ENCODE data around the gene DGKA. TPM values are rescaled to one million over a fixed set of nuclear protein-coding genes. Genes with fewer than 3 reads are reported as not detected.

The DGKA gene
- total RNA-seq, 1 donor from 2014 or later: 70.1 TPM

- Mint-ChIP-seq H3K27ac (ENCODE audit: unreplicated experiment) (no peak overlapping the region), H3K4me1 (ENCODE audit: unreplicated experiment) (peaks cover 10% of the 10 kb centered on the region)
Measured at GRCh38 chr12:55942055-55942454, 11.1 kb downstream of the DGKA start.

GRCh38 chr12:55942577-55943136, 11.7 kb downstream of the DGKA start:
- Mint-ChIP-seq H3K9me3 (ENCODE audit: unreplicated experiment) (no peaks in the 10 kb centered on the region), H3K4me3 (ENCODE audit: unreplicated experiment) (no peak overlapping the region), H3K4me1 (ENCODE audit: unreplicated experiment) (peaks cover 9% of the 10 kb centered on the region), H3K27me3 (ENCODE audit: unreplicated experiment) (peaks cover 9% of the 10 kb centered on the region), H3K27ac (ENCODE audit: unreplicated experiment) (no peak overlapping the region), H3K36me3 (ENCODE audit: low read depth, unreplicated experiment) (peaks cover 44% of the 10 kb centered on the region)
- TF ChIP-seq CTCF (IDR thresholded peaks at IDR 0.05; ENCODE audit: unreplicated experiment): no peak
- no peak for DNase-seq (ENCODE audit: low spot score)

More at GRCh38 chr12:55942055-55942454, 11.1 kb downstream of the DGKA start:
- no peak for TF ChIP-seq CTCF (IDR thresholded peaks at IDR 0.05; ENCODE audit: unreplicated experiment)
- H3K4me3 Mint-ChIP-seq (ENCODE audit: unreplicated experiment): peak overlapping the region; percentile 34
- H3K27me3 Mint-ChIP-seq (ENCODE audit: unreplicated experiment): peaks cover 9% of the 10 kb centered on the region
- DNase-seq (ENCODE audit: low spot score): no peak
- no peaks in the 10 kb centered on the region for H3K9me3 Mint-ChIP-seq (ENCODE audit: unreplicated experiment)
- H3K36me3 Mint-ChIP-seq (ENCODE audit: low read depth, unreplicated experiment): peaks cover 44% of the 10 kb centered on the region

DNA sequence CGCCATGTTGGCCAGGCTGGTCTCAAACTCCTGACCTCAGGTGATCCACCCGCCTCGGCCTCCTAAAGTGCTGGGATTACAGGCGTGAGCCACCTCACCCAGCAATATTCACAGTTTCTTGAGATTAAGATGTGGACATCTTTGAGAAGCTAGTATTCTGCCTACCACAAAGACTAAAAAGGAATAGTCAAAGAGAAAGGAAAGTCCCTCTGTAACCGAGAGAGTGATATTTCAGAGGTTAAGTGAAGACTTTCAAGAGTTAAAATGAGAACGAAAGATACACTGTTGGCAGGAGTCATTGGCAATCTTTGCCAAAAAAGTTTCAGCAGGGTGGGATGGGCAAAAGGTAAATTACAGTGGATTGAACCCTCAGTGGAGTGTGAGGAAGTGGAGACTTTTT, 15.6 kb downstream of the DGKA start:
- no peaks in the 10 kb centered on the region for H3K4me1 Mint-ChIP-seq (ENCODE audit: unreplicated experiment)
- H3K27ac Mint-ChIP-seq (ENCODE audit: unreplicated experiment): no peak overlapping the region
- no peak for DNase-seq (ENCODE audit: low spot score)
- no peaks in the 10 kb centered on the region for H3K9me3 Mint-ChIP-seq (ENCODE audit: unreplicated experiment)
- TF ChIP-seq CTCF (IDR thresholded peaks at IDR 0.05; ENCODE audit: unreplicated experiment): no peak
- H3K27me3 Mint-ChIP-seq (ENCODE audit: unreplicated experiment): peaks cover 5% of the 10 kb centered on the region
- peaks cover 35% of the 10 kb centered on the region for H3K36me3 Mint-ChIP-seq (ENCODE audit: low read depth, unreplicated experiment)
- no peak overlapping the region for H3K4me3 Mint-ChIP-seq (ENCODE audit: unreplicated experiment)

DNA sequence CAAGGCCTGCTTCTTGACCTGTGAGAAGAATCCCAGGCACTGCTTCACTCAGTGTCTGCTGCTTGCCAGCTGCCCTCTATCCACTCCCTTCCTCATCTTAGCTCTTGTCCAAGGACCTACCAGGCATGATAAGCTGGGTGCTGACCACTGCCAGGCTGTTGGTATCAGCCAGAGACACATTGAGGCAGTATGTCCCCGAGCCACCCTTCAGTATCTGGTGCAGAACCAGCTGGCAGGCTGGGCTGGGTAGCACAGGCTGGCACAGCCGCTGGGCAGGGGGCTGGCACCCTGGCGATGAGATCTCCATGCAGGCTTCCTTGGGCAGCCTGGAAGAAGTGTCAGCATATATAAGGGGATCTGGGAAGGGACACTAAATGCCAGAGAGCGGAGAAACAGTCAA, 24.4 kb downstream of the DGKA start:
- no peak for DNase-seq (ENCODE audit: low spot score)
- Mint-ChIP-seq H3K9me3 (ENCODE audit: unreplicated experiment) (no peaks in the 10 kb centered on the region), H3K36me3 (ENCODE audit: low read depth, unreplicated experiment) (peaks cover 30% of the 10 kb centered on the region), H3K4me3 (ENCODE audit: unreplicated experiment) (no peak overlapping the region), H3K4me1 (ENCODE audit: unreplicated experiment) (peaks cover 2% of the 10 kb centered on the region), H3K27ac (ENCODE audit: unreplicated experiment) (no peak overlapping the region), H3K27me3 (ENCODE audit: unreplicated experiment) (peaks cover 6% of the 10 kb centered on the region)
- no peak for TF ChIP-seq CTCF (IDR thresholded peaks at IDR 0.05; ENCODE audit: unreplicated experiment)

DNA sequence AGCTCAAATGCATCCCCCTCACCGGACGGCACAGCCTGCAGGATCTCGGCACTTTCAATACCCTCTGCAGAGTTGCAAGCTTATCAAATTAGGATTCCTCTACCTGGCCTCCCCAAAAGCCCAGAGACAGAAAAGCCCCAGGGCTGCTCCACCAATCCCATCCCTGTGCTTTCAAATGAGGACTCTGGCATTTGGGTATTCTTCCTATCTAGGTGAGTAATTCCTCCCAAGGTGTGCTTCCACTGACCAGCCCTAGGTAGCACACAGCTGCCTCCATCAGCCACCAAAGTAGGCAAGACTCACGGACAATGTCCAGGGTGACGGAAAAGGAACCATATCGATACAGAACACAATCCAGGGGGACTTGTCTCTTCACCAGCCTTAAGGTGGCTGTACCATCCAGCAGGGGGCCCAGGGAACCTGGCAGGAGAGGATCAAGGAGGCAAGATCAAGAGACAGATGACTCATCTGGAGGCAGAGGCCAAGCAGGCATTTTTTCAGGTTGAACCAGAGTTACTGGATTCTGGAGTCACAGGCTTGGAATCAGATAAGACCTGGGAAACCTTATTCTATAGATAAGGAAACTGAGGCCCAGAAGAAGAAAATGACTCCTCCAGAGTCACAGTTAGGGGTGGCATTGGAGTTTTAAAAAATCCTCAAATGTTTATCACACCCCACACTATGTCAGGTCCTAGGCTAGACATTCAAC, 25.0 kb downstream of the DGKA start:
- peaks cover 6% of the 10 kb centered on the region for H3K27me3 Mint-ChIP-seq (ENCODE audit: unreplicated experiment)
- H3K9me3 Mint-ChIP-seq (ENCODE audit: unreplicated experiment): no peaks in the 10 kb centered on the region
- H3K27ac Mint-ChIP-seq (ENCODE audit: unreplicated experiment): no peak overlapping the region
- DNase-seq (ENCODE audit: low spot score): peak; percentile 33
- H3K4me1 Mint-ChIP-seq (ENCODE audit: unreplicated experiment): peaks cover 2% of the 10 kb centered on the region
- peaks cover 30% of the 10 kb centered on the region for H3K36me3 Mint-ChIP-seq (ENCODE audit: low read depth, unreplicated experiment)
- no peak for TF ChIP-seq CTCF (IDR thresholded peaks at IDR 0.05; ENCODE audit: unreplicated experiment)
- H3K4me3 Mint-ChIP-seq (ENCODE audit: unreplicated experiment): no peak overlapping the region
